Subcutaneous abdominal adipose tissue (tissue), 5 donors: ENCODE results near the gene TUT4.

Source experiments
- H3K27ac ChIP-seq: one replicate; pipeline ENCODE4 v1.7.0; 2013; ENCODE audit warnings: low read depth, mild to moderate bottlenecking, inconsistent platforms, low read length, moderate library complexity
- H3K27me3 ChIP-seq, 5 donors: one replicate each; pipeline ENCODE4 v1.7.0; 2013; ENCODE audit warnings: low read length in 5 of 5, inconsistent platforms in 1 of 5; ENCODE audit not compliant: control insufficient read depth in 5 of 5, insufficient read depth in 4 of 5
- H3K36me3 ChIP-seq, 5 donors: one replicate each; pipeline ENCODE4 v1.7.0; 2013; ENCODE audit warnings: low read length in 5 of 5; ENCODE audit not compliant: control insufficient read depth in 5 of 5, insufficient read depth in 5 of 5
- H3K4me1 ChIP-seq, 5 donors: one replicate each; pipeline ENCODE4 v1.7.0; 2013; ENCODE audit warnings: low read length in 5 of 5, mild to moderate bottlenecking in 3 of 5, moderate library complexity in 1 of 5; ENCODE audit not compliant: control insufficient read depth in 5 of 5, insufficient read depth in 5 of 5
- H3K4me3 ChIP-seq, 5 donors: one replicate each; pipeline ENCODE4 v1.7.0; 2013; ENCODE audit warnings: low read length in 5 of 5, low read depth in 1 of 5
- H3K9ac ChIP-seq, 5 donors: one replicate each; pipeline ENCODE4 v1.7.0; 2013; ENCODE audit warnings: low read length in 5 of 5, mild to moderate bottlenecking in 4 of 5, moderate library complexity in 3 of 5
- H3K9me3 ChIP-seq, 5 donors: one replicate each; pipeline ENCODE4 v1.7.0; 2013; ENCODE audit warnings: low read length in 5 of 5; ENCODE audit not compliant: control insufficient read depth in 5 of 5
- donor health status: healthy.
- donor health status: healthy.
- donor health status: healthy.
- donor health status: healthy.
- donor health status: healthy.

The TUT4 gene

GRCh38 chr1:52518962-52519361 lies 33.9 kb downstream of the TUT4 start:
- H3K4me3 ChIP-seq = no peak overlapping the region
- H3K9ac ChIP-seq = no peak overlapping the region
- H3K27me3 ChIP-seq = no peaks in the 10 kb centered on the region
- no peak overlapping the region for H3K27ac ChIP-seq
- peaks cover 4 to 20% (median 14%) of the 10 kb centered on the region in 5 donors for H3K36me3 ChIP-seq
- H3K4me1 ChIP-seq = no peaks in the 10 kb centered on the region
- no peaks in the 10 kb centered on the region for H3K9me3 ChIP-seq

GRCh38 chr1:52511851-52512615 lies 40.9 kb downstream of the TUT4 start:
- Histone ChIP-seq H3K36me3 (peaks cover 4 to 36% (median 23%) of the 10 kb centered on the region in 5 donors), H3K27ac (no peak overlapping the region), H3K27me3 (no peaks in the 10 kb centered on the region), H3K9me3 (no peaks in the 10 kb centered on the region), H3K4me3 (no peak overlapping the region), H3K4me1 (no peaks in the 10 kb centered on the region), H3K9ac (no peak overlapping the region)

DNA sequence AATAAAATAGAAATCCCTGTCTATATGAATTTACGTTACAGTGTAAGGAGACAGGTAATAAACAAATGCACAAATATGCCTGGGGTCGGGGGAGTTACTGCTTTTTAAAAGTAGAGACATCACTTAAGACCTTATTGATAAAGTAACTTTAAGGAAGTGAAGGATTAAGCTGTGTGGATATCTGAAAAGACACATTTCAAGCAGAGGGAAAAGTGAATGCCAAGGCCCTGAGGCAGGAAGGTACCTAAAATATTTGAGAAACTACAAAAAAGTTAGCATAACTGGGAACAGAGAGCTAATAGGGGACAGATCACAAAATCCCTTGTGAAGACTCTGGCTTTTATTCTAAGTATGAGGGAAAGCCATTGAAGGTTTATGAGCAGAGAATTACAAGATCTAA lies 41.5 kb downstream of the TUT4 start:
- Histone ChIP-seq H3K27me3 (no peaks in the 10 kb centered on the region), H3K4me1 (no peaks in the 10 kb centered on the region), H3K9me3 (no peaks in the 10 kb centered on the region), H3K27ac (no peak overlapping the region), H3K9ac (no peak overlapping the region), H3K36me3 (peaks cover 4 to 31% (median 23%) of the 10 kb centered on the region in 5 donors), H3K4me3 (no peak overlapping the region)

- Histone ChIP-seq H3K4me1 (no peaks in the 10 kb centered on the region), H3K9me3 (no peaks in the 10 kb centered on the region), H3K4me3 (no peak overlapping the region), H3K27me3 (no peaks in the 10 kb centered on the region), H3K9ac (no peak overlapping the region), H3K36me3 (peaks cover 0 to 18% (median 3%) of the 10 kb centered on the region in 5 donors), H3K27ac (no peak overlapping the region)
Measured at GRCh38 chr1:52506920-52507546, 45.9 kb downstream of the TUT4 start.

- H3K4me3 ChIP-seq = no peak overlapping the region
- peaks cover 0 to 16% (median 0%) of the 10 kb centered on the region in 5 donors for H3K36me3 ChIP-seq
- no peak overlapping the region for H3K27ac ChIP-seq
Measured at GRCh38 chr1:52506349-52506748, 46.5 kb downstream of the TUT4 start.

DNA sequence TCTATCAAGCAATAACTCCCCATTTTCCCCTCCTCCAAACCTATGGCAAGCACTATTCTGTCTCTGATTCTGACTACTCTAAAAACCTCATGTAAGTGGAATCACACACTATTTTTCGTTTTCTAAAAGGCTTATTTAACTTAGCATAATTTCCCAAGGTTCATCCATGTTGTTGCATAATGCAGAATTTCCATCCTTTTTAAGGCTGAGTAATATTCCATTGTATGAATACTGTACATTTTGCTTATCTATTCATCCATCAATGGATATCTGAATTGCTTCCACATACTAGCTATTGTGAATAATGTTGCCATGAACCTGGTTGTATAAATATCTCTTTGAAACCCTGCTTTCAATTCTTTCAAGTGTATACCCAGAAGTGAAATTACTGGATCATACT lies 48.2 kb downstream of the TUT4 start:
- no peaks in the 10 kb centered on the region for H3K9me3 ChIP-seq
- no peaks in the 10 kb centered on the region for H3K27me3 ChIP-seq
- no peak overlapping the region for H3K4me3 ChIP-seq
- H3K27ac ChIP-seq = no peak overlapping the region
- H3K36me3 ChIP-seq = peaks cover 0 to 16% (median 0%) of the 10 kb centered on the region in 5 donors
- no peak overlapping the region for H3K9ac ChIP-seq
- no peaks in the 10 kb centered on the region for H3K4me1 ChIP-seq

More at GRCh38 chr1:52506349-52506748, 46.5 kb downstream of the TUT4 start:
- Histone ChIP-seq H3K9me3 (no peaks in the 10 kb centered on the region), H3K9ac (no peak overlapping the region), H3K27me3 (no peaks in the 10 kb centered on the region), H3K4me1 (no peaks in the 10 kb centered on the region)

DNA sequence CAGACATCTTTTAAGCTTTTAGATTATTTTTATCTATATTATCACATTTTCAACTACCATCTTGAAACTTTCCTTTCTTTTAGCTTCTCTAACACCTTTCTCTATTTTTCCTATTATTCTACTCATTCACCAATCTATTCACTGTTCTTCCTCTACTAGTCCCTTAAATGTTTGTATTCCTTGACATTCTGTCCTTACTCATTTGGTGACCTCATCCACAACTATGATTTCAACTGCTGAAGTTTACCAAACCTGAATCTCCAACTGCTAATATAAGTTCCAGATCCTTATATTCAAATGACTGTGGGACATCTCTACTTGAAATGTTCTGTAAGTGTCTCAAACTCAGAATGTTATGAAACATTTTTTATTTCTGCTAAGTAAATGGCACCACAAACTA lies 49.2 kb downstream of the TUT4 start:
- Histone ChIP-seq H3K4me1 (no peaks in the 10 kb centered on the region), H3K27ac (no peak overlapping the region), H3K36me3 (peaks cover 0 to 10% (median 0%) of the 10 kb centered on the region in 5 donors), H3K9ac (no peak overlapping the region), H3K27me3 (no peaks in the 10 kb centered on the region), H3K4me3 (no peak overlapping the region), H3K9me3 (no peaks in the 10 kb centered on the region)

DNA sequence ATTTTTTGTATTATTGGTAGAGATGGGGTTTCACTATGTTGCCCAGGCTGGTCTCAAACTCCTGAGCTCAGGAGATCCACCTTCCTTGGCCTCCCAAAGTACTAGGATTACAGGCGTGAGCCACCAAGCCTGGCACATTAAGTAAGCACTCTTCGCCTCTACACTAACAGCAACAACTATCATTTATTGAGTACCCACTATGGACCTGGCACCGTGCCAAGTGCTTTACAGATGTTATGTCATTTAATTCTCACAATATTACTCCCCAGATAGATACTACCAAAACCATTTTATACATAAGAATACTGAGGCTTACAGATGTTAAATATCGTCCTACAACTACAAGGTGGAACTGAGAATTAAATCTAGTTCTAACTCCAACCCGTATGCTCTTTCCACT lies 50.1 kb downstream of the TUT4 start:
- Histone ChIP-seq H3K9me3 (no peaks in the 10 kb centered on the region), H3K9ac (no peak overlapping the region), H3K36me3 (peaks cover 0 to 9% (median 0%) of the 10 kb centered on the region in 5 donors), H3K27me3 (no peaks in the 10 kb centered on the region), H3K27ac (no peak overlapping the region), H3K4me3 (no peak overlapping the region), H3K4me1 (no peaks in the 10 kb centered on the region)

- H3K4me3 ChIP-seq = no peak overlapping the region
- H3K4me1 ChIP-seq = no peaks in the 10 kb centered on the region
- H3K27ac ChIP-seq = no peak overlapping the region
- H3K27me3 ChIP-seq = no peaks in the 10 kb centered on the region
- no peak overlapping the region for H3K9ac ChIP-seq
- H3K9me3 ChIP-seq = no peaks in the 10 kb centered on the region
- H3K36me3 ChIP-seq = peaks cover 8 to 23% (median 12%) of the 10 kb centered on the region in 5 donors
Measured at GRCh38 chr1:52487632-52488031, 65.3 kb downstream of the TUT4 start.

DNA sequence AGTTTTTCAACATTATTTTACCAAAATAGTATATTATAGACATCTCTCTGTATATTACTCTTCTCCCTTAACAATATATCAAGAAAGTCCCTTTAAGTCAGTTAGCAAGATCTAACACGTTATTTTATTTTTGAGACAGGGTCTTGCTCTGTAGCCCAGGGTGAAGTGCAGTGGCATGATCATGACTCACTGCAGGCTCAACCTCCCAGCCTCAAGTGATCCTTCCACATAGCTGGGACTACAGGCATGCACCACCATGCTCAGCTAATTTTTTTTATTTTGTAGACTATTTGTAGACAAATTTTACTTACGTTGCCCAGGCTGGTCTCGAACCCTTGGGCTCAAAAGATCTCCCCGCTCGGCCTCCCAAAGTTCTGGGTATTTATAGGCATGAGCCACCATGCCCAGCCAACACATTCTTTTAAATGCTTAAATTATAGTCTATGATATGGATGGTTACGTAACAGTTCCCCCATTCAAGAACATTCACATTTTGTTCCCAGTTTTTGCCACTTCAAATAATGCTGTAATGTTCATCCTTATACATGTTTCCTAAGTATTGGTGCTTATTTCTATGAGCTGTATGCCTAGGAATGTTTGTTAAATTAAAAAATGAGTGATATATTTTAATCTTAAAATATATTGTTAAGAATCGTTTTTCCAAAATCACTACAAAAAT lies 70.4 kb downstream of the TUT4 start:
- H3K27ac ChIP-seq = no peak overlapping the region
- no peak overlapping the region for H3K9ac ChIP-seq
- H3K4me1 ChIP-seq = no peaks in the 10 kb centered on the region
- H3K27me3 ChIP-seq = no peaks in the 10 kb centered on the region
- H3K9me3 ChIP-seq = no peaks in the 10 kb centered on the region
- no peak overlapping the region for H3K4me3 ChIP-seq
- H3K36me3 ChIP-seq = peaks cover 4 to 29% (median 21%) of the 10 kb centered on the region in 5 donors
